ENCODE data around the gene LBP.

LBP gene

DNA sequence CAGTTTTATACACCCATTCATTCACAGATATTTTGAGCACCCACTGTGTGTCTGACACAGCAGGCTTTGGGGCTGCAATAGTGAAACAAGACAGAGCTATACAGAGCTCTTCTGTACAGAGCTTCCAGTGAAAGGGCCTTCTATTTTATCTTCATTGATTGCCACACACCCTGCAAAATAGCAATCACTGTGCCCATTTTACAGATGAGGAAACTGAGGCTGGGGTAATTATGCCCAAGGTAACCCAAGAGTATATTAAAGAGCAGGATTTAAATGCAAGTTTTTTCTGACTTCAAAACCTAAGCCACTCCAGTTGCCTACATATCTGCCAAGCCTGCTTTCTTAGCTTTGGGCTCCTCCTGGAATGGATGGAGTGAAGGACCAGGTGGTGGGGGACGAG, 37.8 kb upstream of the LBP start:
- TF ChIP-seq EZH2phosphoT487 (IDR thresholded peaks at IDR 0.05; ENCODE audit: low read length): no peak
- TF ChIP-seq, protein P1, sequence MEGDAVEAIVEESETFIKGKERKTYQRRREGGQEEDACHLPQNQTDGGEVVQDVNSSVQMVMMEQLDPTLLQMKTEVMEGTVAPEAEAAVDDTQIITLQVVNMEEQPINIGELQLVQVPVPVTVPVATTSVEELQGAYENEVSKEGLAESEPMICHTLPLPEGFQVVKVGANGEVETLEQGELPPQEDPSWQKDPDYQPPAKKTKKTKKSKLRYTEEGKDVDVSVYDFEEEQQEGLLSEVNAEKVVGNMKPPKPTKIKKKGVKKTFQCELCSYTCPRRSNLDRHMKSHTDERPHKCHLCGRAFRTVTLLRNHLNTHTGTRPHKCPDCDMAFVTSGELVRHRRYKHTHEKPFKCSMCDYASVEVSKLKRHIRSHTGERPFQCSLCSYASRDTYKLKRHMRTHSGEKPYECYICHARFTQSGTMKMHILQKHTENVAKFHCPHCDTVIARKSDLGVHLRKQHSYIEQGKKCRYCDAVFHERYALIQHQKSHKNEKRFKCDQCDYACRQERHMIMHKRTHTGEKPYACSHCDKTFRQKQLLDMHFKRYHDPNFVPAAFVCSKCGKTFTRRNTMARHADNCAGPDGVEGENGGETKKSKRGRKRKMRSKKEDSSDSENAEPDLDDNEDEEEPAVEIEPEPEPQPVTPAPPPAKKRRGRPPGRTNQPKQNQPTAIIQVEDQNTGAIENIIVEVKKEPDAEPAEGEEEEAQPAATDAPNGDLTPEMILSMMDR (IDR thresholded peaks at IDR 0.05; ENCODE audit: low read length): no peak
- no peak for TF ChIP-seq EZH2 (optimal IDR thresholded peaks at IDR 0.05; ENCODE audit: low read depth, low read length)

DNA sequence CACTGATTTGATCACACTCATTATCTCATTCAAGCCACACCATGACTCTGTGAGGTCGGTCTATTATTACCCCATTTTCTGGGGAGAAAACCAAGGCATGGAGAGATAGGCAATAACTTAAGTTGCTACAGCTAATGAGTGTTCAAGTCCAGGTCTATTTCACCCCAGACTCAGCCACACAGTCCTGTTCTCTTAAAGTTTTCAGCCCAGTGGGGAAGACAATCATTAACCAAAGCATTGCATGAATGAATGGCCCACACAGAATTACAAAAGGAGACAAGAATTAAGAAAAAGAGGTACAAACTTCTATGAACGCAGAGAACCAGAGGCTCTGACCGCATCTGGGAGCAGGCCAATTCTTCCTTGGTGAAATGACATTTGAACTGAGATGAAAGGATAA, 35.2 kb upstream of the LBP start:
- no peaks in the 10 kb centered on the region for H3K9me3 ChIP-seq (replicated peaks; ENCODE audit: insufficient read depth, low read length)
- H3K79me2 ChIP-seq (ENCODE audit: low read length): no peaks in the 10 kb centered on the region
- TF ChIP-seq EZH2phosphoT487 (IDR thresholded peaks at IDR 0.05; ENCODE audit: low read length) (no peak), EZH2 (optimal IDR thresholded peaks at IDR 0.05; ENCODE audit: low read depth, low read length) (no peak)
- TF ChIP-seq, protein P1 (IDR thresholded peaks at IDR 0.05; ENCODE audit: low read length): no peak
- H3K4me1 ChIP-seq (ENCODE audit: low read length): no peaks in the 10 kb centered on the region
- H3K9me2 ChIP-seq (replicated peaks; ENCODE audit: insufficient read depth, low read length): no peaks in the 10 kb centered on the region
- H3K4me3 ChIP-seq (ENCODE audit: low read length): no peak overlapping the region
- DNase-seq: no peak
- H3K27ac ChIP-seq (ENCODE audit: low read length): no peak overlapping the region
- no peaks in the 10 kb centered on the region for H3K36me3 ChIP-seq (replicated peaks; ENCODE audit: insufficient read depth, low read length)
- no peaks in the 10 kb centered on the region for H3F3A ChIP-seq (ENCODE audit: insufficient read depth, low read length)
- no peak overlapping the region for H3K9ac ChIP-seq (ENCODE audit: low read length)
- no peaks in the 10 kb centered on the region for H4K20me1 ChIP-seq (ENCODE audit: insufficient read depth, low read length)
- no peak overlapping the region for H2AFZ ChIP-seq (ENCODE audit: low read length)
- no peaks in the 10 kb centered on the region for H3K27me3 ChIP-seq (replicated peaks; ENCODE audit: insufficient read depth, low read length)
- no peak overlapping the region for H3K4me2 ChIP-seq (ENCODE audit: low read depth, low read length)

More for the DNA sequence above, 37.8 kb upstream of the LBP start:
- Histone ChIP-seq H3F3A (ENCODE audit: insufficient read depth, low read length) (no peaks in the 10 kb centered on the region), H3K27ac (ENCODE audit: low read length) (no peak overlapping the region), H3K9ac (ENCODE audit: low read length) (no peak overlapping the region), H3K4me1 (ENCODE audit: low read length) (no peaks in the 10 kb centered on the region), H3K9me2 (replicated peaks; ENCODE audit: insufficient read depth, low read length) (no peaks in the 10 kb centered on the region), H3K27me3 (replicated peaks; ENCODE audit: insufficient read depth, low read length) (no peaks in the 10 kb centered on the region), H3K4me2 (ENCODE audit: low read depth, low read length) (no peak overlapping the region), H3K79me2 (ENCODE audit: low read length) (no peaks in the 10 kb centered on the region), H4K20me1 (ENCODE audit: insufficient read depth, low read length) (no peaks in the 10 kb centered on the region), H3K36me3 (replicated peaks; ENCODE audit: insufficient read depth, low read length) (no peaks in the 10 kb centered on the region), H2AFZ (ENCODE audit: low read length) (no peak overlapping the region), H3K9me3 (replicated peaks; ENCODE audit: insufficient read depth, low read length) (no peaks in the 10 kb centered on the region), H3K4me3 (ENCODE audit: low read length) (no peak overlapping the region)
- no peak for DNase-seq

DNA sequence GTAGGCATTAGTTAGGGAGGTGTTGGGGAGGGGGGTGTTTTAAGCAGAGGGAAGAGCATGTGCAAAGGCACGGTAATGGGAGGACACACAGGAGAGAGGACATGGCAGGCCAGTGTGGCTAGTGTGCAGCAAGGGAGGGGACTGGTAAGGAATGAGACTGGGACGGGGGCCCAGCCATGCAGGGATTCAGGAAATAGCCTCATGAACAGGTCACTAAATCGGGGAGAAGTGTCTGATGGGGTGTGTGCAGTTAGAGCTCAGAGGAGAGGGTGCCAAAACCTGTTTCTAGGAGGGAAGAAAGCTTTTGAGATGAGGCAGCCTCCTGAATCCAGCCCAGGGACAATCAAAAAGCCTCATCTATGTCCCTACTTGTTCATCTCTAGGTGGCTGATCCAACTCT, 34.8 kb upstream of the LBP start:
- H4K20me1 ChIP-seq (ENCODE audit: insufficient read depth, low read length): no peaks in the 10 kb centered on the region
- no peaks in the 10 kb centered on the region for H3F3A ChIP-seq (ENCODE audit: insufficient read depth, low read length)
- H3K9me2 ChIP-seq (replicated peaks; ENCODE audit: insufficient read depth, low read length): no peaks in the 10 kb centered on the region
- H3K36me3 ChIP-seq (replicated peaks; ENCODE audit: insufficient read depth, low read length): no peaks in the 10 kb centered on the region
- no peak overlapping the region for H3K27ac ChIP-seq (ENCODE audit: low read length)
- TF ChIP-seq, protein P1 (IDR thresholded peaks at IDR 0.05; ENCODE audit: low read length): no peak
- TF ChIP-seq EZH2 (optimal IDR thresholded peaks at IDR 0.05; ENCODE audit: low read depth, low read length): no peak
- TF ChIP-seq EZH2phosphoT487 (IDR thresholded peaks at IDR 0.05; ENCODE audit: low read length): no peak
- H2AFZ ChIP-seq (ENCODE audit: low read length): no peak overlapping the region
- H3K4me3 ChIP-seq (ENCODE audit: low read length): no peak overlapping the region
- no peaks in the 10 kb centered on the region for H3K4me1 ChIP-seq (ENCODE audit: low read length)
- H3K79me2 ChIP-seq (ENCODE audit: low read length): no peaks in the 10 kb centered on the region
- no peaks in the 10 kb centered on the region for H3K27me3 ChIP-seq (replicated peaks; ENCODE audit: insufficient read depth, low read length)
- no peak for DNase-seq
- no peak overlapping the region for H3K4me2 ChIP-seq (ENCODE audit: low read depth, low read length)
- no peak overlapping the region for H3K9ac ChIP-seq (ENCODE audit: low read length)
- H3K9me3 ChIP-seq (replicated peaks; ENCODE audit: insufficient read depth, low read length): no peaks in the 10 kb centered on the region

All from MM.1S (cell line).